ENCODE measurements around the gene ALB. TPM values are rescaled to one million over a fixed set of nuclear protein-coding genes. Genes with fewer than 3 reads are reported as not detected.

The ALB gene
- total and polyA plus RNA-seq, 2 donors (not counting 1 experiment from before 2014, with no cell fraction given), result 0.03 TPM; not detected in 1

DNA sequence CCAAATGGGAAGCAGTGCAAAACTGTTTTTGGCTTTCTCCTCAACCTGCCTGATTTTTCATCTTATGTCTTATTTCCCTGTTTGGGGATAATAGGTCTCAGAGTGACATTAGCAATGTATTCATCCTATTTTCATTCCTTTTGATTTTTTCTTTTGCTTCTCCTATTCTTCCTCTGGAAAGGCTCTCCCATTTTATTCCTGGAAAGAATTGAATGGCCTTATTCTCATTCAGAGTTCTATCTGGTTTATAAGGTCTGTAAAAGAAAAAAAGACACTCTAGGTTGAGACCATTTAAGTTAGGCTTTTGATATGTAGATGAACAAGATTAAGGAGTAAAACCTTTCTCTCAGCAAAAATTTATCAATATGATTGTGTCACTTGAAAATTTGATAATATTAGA, 27.8 kb upstream of the ALB start:
- Histone ChIP-seq H3K79me2 (ENCODE audit: control insufficient read depth, insufficient read depth, low read length) (no peaks in the 10 kb centered on the region), H2AFZ (ENCODE audit: low read length) (no peak overlapping the region), H3K4me3 (replicated peaks in 1 of 4; ENCODE audit: control extremely low read depth in 1 of 4, insufficient read depth in 1 of 4, low read depth in 3 of 4, low read length in 4 of 4) (no peak overlapping the region), H3K9me3 (ENCODE audit: control insufficient read depth, insufficient read depth, low read depth, low read length) (no peaks in the 10 kb centered on the region), H3K4me1 (ENCODE audit: control insufficient read depth, extremely low read depth, insufficient read depth, low read length) (no peaks in the 10 kb centered on the region), H4K20me1 (ENCODE audit: control insufficient read depth, extremely low read depth, insufficient read depth, low read length) (no peaks in the 10 kb centered on the region), H3K27me3 (ENCODE audit: control insufficient read depth, insufficient read depth, low read length) (no peaks in the 10 kb centered on the region), H3K27ac (ENCODE audit: insufficient read depth, low read length) (no peak overlapping the region), H3K36me3 (ENCODE audit: control insufficient read depth, insufficient read depth, low read length) (no peaks in the 10 kb centered on the region), H3K4me2 (ENCODE audit: extremely low read depth, insufficient read depth, low read length) (no peak overlapping the region), H3K9ac (ENCODE audit: insufficient read depth, low read length) (no peak overlapping the region)
- no peak for DNase-seq (ENCODE audit: low read depth in 2 of 2)
- TF ChIP-seq, protein P1, sequence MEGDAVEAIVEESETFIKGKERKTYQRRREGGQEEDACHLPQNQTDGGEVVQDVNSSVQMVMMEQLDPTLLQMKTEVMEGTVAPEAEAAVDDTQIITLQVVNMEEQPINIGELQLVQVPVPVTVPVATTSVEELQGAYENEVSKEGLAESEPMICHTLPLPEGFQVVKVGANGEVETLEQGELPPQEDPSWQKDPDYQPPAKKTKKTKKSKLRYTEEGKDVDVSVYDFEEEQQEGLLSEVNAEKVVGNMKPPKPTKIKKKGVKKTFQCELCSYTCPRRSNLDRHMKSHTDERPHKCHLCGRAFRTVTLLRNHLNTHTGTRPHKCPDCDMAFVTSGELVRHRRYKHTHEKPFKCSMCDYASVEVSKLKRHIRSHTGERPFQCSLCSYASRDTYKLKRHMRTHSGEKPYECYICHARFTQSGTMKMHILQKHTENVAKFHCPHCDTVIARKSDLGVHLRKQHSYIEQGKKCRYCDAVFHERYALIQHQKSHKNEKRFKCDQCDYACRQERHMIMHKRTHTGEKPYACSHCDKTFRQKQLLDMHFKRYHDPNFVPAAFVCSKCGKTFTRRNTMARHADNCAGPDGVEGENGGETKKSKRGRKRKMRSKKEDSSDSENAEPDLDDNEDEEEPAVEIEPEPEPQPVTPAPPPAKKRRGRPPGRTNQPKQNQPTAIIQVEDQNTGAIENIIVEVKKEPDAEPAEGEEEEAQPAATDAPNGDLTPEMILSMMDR (conservative IDR thresholded peaks at IDR 0.05 in 1 of 2, IDR thresholded peaks at IDR 0.05 in 1 of 2; ENCODE audit: low read depth in 1 of 2, low read length in 2 of 2), result no peak
- TF ChIP-seq EZH2 (IDR thresholded peaks at IDR 0.05; ENCODE audit: low read length, missing control alignments), result no peak

DNA sequence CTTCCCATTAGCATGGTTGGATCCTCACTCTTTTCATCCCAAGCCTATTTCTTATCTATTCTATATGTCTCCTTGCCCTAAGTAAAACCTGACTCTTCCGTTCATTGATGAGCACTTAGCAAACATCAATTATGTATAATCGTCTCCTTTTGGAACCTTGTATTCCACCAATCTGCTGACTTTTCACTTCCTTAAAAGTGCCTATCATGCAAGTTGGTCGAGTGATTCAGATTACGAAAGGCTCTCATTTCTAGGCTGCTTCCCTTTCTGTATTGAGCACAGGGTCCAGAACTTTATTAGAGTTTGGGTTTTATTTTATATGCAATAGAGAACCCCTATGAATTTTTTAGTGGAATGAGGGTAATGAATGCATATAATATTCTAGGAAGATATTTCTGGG, 27.1 kb upstream of the ALB start:
- H3K9me3 ChIP-seq (ENCODE audit: control insufficient read depth, insufficient read depth, low read depth, low read length), result no peaks in the 10 kb centered on the region
- DNase-seq (ENCODE audit: low read depth in 2 of 2), result no peak
- H3K4me1 ChIP-seq (ENCODE audit: control insufficient read depth, extremely low read depth, insufficient read depth, low read length), result no peaks in the 10 kb centered on the region
- H3K79me2 ChIP-seq (ENCODE audit: control insufficient read depth, insufficient read depth, low read length), result no peaks in the 10 kb centered on the region
- H3K9ac ChIP-seq (ENCODE audit: insufficient read depth, low read length), result no peak overlapping the region
- H3K36me3 ChIP-seq (ENCODE audit: control insufficient read depth, insufficient read depth, low read length), result no peaks in the 10 kb centered on the region
- H3K27me3 ChIP-seq (ENCODE audit: control insufficient read depth, insufficient read depth, low read length), result no peaks in the 10 kb centered on the region
- H3K4me3 ChIP-seq (replicated peaks in 1 of 4; ENCODE audit: control extremely low read depth in 1 of 4, insufficient read depth in 1 of 4, low read depth in 3 of 4, low read length in 4 of 4), result no peak overlapping the region
- no peak overlapping the region for H3K4me2 ChIP-seq (ENCODE audit: extremely low read depth, insufficient read depth, low read length)
- TF ChIP-seq, protein P1 (conservative IDR thresholded peaks at IDR 0.05 in 1 of 2, IDR thresholded peaks at IDR 0.05 in 1 of 2; ENCODE audit: low read depth in 1 of 2, low read length in 2 of 2), result no peak
- TF ChIP-seq EZH2 (IDR thresholded peaks at IDR 0.05; ENCODE audit: low read length, missing control alignments), result no peak
- no peak overlapping the region for H2AFZ ChIP-seq (ENCODE audit: low read length)
- H4K20me1 ChIP-seq (ENCODE audit: control insufficient read depth, extremely low read depth, insufficient read depth, low read length), result no peaks in the 10 kb centered on the region
- no peak overlapping the region for H3K27ac ChIP-seq (ENCODE audit: insufficient read depth, low read length)

DNA sequence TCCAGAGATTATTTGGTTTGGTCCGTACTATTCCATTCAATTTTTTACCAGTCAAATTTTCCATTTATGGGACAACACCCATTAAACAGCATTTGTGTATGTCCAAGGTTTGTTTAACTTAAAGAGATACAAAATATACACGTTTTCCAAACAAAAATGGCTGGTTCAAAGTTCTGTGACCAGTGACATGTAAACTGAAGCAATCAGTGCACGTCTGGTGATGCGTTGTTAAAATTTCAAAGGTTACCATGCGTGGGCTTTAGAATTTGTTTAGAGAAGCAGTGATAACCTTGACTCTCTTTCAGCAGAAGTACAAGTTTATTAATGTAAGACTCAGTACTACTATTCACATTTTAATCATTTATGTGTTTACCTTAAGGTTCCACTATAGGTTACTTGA, 25.2 kb upstream of the ALB start:
- Histone ChIP-seq H3K36me3 (ENCODE audit: control insufficient read depth, insufficient read depth, low read length) (no peaks in the 10 kb centered on the region), H3K4me1 (ENCODE audit: control insufficient read depth, extremely low read depth, insufficient read depth, low read length) (no peaks in the 10 kb centered on the region), H3K9ac (ENCODE audit: insufficient read depth, low read length) (no peak overlapping the region), H3K4me3 (replicated peaks in 1 of 4; ENCODE audit: control extremely low read depth in 1 of 4, insufficient read depth in 1 of 4, low read depth in 3 of 4, low read length in 4 of 4) (no peak overlapping the region), H2AFZ (ENCODE audit: low read length) (no peak overlapping the region), H4K20me1 (ENCODE audit: control insufficient read depth, extremely low read depth, insufficient read depth, low read length) (no peaks in the 10 kb centered on the region), H3K9me3 (ENCODE audit: control insufficient read depth, insufficient read depth, low read depth, low read length) (no peaks in the 10 kb centered on the region), H3K4me2 (ENCODE audit: extremely low read depth, insufficient read depth, low read length) (no peak overlapping the region), H3K27ac (ENCODE audit: insufficient read depth, low read length) (no peak overlapping the region), H3K79me2 (ENCODE audit: control insufficient read depth, insufficient read depth, low read length) (no peaks in the 10 kb centered on the region), H3K27me3 (ENCODE audit: control insufficient read depth, insufficient read depth, low read length) (peaks cover 2% of the 10 kb centered on the region)
- DNase-seq (ENCODE audit: low read depth in 2 of 2), result no peak
- TF ChIP-seq EZH2 (IDR thresholded peaks at IDR 0.05; ENCODE audit: low read length, missing control alignments), result no peak
- TF ChIP-seq, protein P1 (conservative IDR thresholded peaks at IDR 0.05 in 1 of 2, IDR thresholded peaks at IDR 0.05 in 1 of 2; ENCODE audit: low read depth in 1 of 2, low read length in 2 of 2), result no peak
